GM13976 (cell line): ENCODE measurements around the gene PRIM1.
A peak's percentile ranks its signal among the peaks of the same experiment; 100 is the strongest.
"Not testable (repeated sequence)": the region's sequence is repeated elsewhere in the genome, so short reads cannot be mapped to it uniquely, and the experiment has no call there.

ENCODE experiments used
- DNase-seq: peaks from one replicate; pipeline ENCODE4 v3.0.0; 2012; ENCODE audit warnings: low spot score
- CTCF ChIP-seq: IDR thresholded peaks from 2 replicates; pipeline ENCODE4 v1.5.1; 2012; ENCODE audit warnings: borderline replicate concordance, mild to moderate bottlenecking; ENCODE audit not compliant: insufficient read depth; ENCODE audit errors: extremely low read depth, missing control alignments, control extremely low read depth
- in situ Hi-C: fragments of 300-500 bp; cut with MboI; formaldehyde crosslinking; loops from one replicate; pipeline ENCODE4 v1.12.0; 2022; ENCODE audit warnings: low sequenced_read_pairs, mixed read lengths, inconsistent platforms; ENCODE audit not compliant: unreplicated experiment

PRIM1 gene

GRCh38 chr12:56749853-56750252, 2.3 kb downstream of the PRIM1 start:
- DNase-seq: no peak
- in situ Hi-C loops: loop anchor here (10.0 kb wide), 1 partner anchor 365 kb away; the partner anchor contains the start of gene STAT6
- no peak for TF ChIP-seq CTCF

- DNase-seq: no peak
- in situ Hi-C loops: no loop called here
- no peak for TF ChIP-seq CTCF
Measured at GRCh38 chr12:56749359-56749758, 2.8 kb downstream of the PRIM1 start.

GRCh38 chr12:56728139-56728861, 23.8 kb downstream of the PRIM1 start:
- no peak for DNase-seq
- in situ Hi-C loops: no loop called here

GRCh38 chr12:56726196-56726675, 25.9 kb downstream of the PRIM1 start:
- in situ Hi-C loops: not testable (repeated sequence)

More at GRCh38 chr12:56728139-56728861, 23.8 kb downstream of the PRIM1 start:
- TF ChIP-seq CTCF: no peak

GRCh38 chr12:56725723-56726102, 26.4 kb downstream of the PRIM1 start:
- in situ Hi-C loops: no loop called here
- no peak for DNase-seq
- TF ChIP-seq CTCF: no peak

More at GRCh38 chr12:56726196-56726675, 25.9 kb downstream of the PRIM1 start:
- DNase-seq: not testable (repeated sequence)

GRCh38 chr12:56724972-56725722, 27.0 kb downstream of the PRIM1 start, which contains the start of gene NACA:
TSS of gene NACA (minus strand) at chr12:56725299. CDS start at chr12:56724521, 778 bp downstream.
- in situ Hi-C loops: no loop called here

More at GRCh38 chr12:56724972-56725722, 27.0 kb downstream of the PRIM1 start, which contains the start of gene NACA:
- DNase-seq: peak; percentile 96
- no peak for TF ChIP-seq CTCF
